K562 (cell line): ENCODE results near the gene ST14. TPM values are rescaled to one million over a fixed set of nuclear protein-coding genes. Genes with fewer than 3 reads are reported as not detected.

Experiments
- ATAC-seq: fragments of 200-7000 bp; cut with Tn5 transposase; 3 replicates; pipeline ENCODE4 v1.9.1; 2020; ENCODE audit warnings: moderate library complexity
- BruUV-seq: library from RNA; stranded (reverse); fragments of 400-500 nt; replicated peaks from 2 replicates; lab custom pipeline; 2021; lab: Mats Ljungman, UMichigan
- CTCF ChIA-PET: fragments of 300-600 bp; formaldehyde crosslinking; extraction: SDS; loops from one replicate; lab custom pipeline; 2021; ENCODE audit warnings: low intra/inter-chr PET ratio; lab: Yijun Ruan, JAX
- POLR2A ChIA-PET: fragments of 300-600, 350-650 bp; sonication (Branson Sonifier 250); formaldehyde crosslinking; extraction: SDS; loops from one replicate; lab custom pipeline; 2021; ENCODE audit warnings: antibody characterized with exemption, inconsistent platforms; lab: Yijun Ruan, JAX
- DNase-seq, 4 experiments: peaks; one replicate each; pipeline versions ENCODE4 v3.0.0 to v3.0.0-alpha.2; 2011 to 2018; ENCODE audit warnings: low spot score in 3 of 4, mixed read lengths in 3 of 4; ENCODE audit errors: extremely low read depth in 1 of 4
- FAIRE-seq: peaks from 2 replicates; lab custom pipeline; 2011; peaks lifted over from hg19 to GRCh38; lab: Jason Lieb, UNC
- H2AFZ ChIP-seq: 2 replicates; pipeline ENCODE4 v1.6.0; 2011; ENCODE audit warnings: low read depth, low read length, control low read depth, inconsistent platforms
- H3K27ac ChIP-seq: fragments of 200-600 bp; 3 replicates; pipeline ENCODE4 v1.8.0; 2011; ENCODE audit warnings: low read depth, mild to moderate bottlenecking, control low read depth, inconsistent platforms, low read length, moderate library complexity, mixed read lengths; ENCODE audit errors: extremely low read depth
- H3K27me3 ChIP-seq, 2 experiments: fragments of 300-600 bp in 1 of 2; 2 replicates in 1 of 2; 3 replicates in 1 of 2; pipeline versions ENCODE4 v1.6.0 to v1.8.0; 2011; ENCODE audit warnings: inconsistent platforms in 2 of 2, low read length in 2 of 2, mild to moderate bottlenecking in 1 of 2, mixed read lengths in 1 of 2, moderate library complexity in 1 of 2; ENCODE audit not compliant: control insufficient read depth in 2 of 2, insufficient read depth in 2 of 2
- H3K36me3 ChIP-seq: fragments of 300-600 bp; 3 replicates; pipeline ENCODE4 v1.8.0; 2011; ENCODE audit warnings: mild to moderate bottlenecking, low read length, inconsistent platforms; ENCODE audit not compliant: control insufficient read depth, insufficient read depth
- H3K4me1 ChIP-seq, 2 experiments: fragments of 200-600 bp in 1 of 2; replicated peaks in 1 of 2; 2 replicates in 1 of 2; 3 replicates in 1 of 2; pipeline versions ENCODE4 v1.5.1 to v1.8.0; 2011; ENCODE audit warnings: inconsistent platforms in 2 of 2, low read length in 2 of 2, mild to moderate bottlenecking in 1 of 2, mixed read lengths in 1 of 2, moderate library complexity in 1 of 2; ENCODE audit not compliant: control insufficient read depth in 2 of 2, insufficient read depth in 2 of 2
- H3K4me2 ChIP-seq: 2 replicates; pipeline ENCODE4 v1.6.1; 2011; ENCODE audit warnings: low read length, control low read depth, inconsistent platforms, mixed read lengths; ENCODE audit not compliant: insufficient read depth
- H3K4me3 ChIP-seq: fragments of 200-600 bp; sonication (generic), shearing (Covaris generic); 2 replicates; pipeline ENCODE4 v1.5.1; 2016; ENCODE audit warnings: control low read depth, inconsistent platforms
- H3K79me2 ChIP-seq: fragments of 200-600 bp; 3 replicates; pipeline ENCODE4 v1.8.0; 2011; ENCODE audit warnings: low read length, inconsistent platforms; ENCODE audit not compliant: control insufficient read depth, insufficient read depth
- H3K9ac ChIP-seq, 2 experiments: 2 replicates each; pipeline versions ENCODE4 v1.6.0 to v1.6.1; 2011; ENCODE audit warnings: low read depth in 2 of 2, low read length in 2 of 2, control low read depth in 1 of 2, inconsistent platforms in 1 of 2, mild to moderate bottlenecking in 1 of 2, mixed read lengths in 1 of 2; ENCODE audit not compliant: insufficient read depth in 1 of 2
- H3K9me1 ChIP-seq: one replicate; pipeline ENCODE4 v1.6.0; 2011; ENCODE audit warnings: inconsistent platforms, mild to moderate bottlenecking, low read length, moderate library complexity; ENCODE audit not compliant: control insufficient read depth, insufficient read depth
- H3K9me3 ChIP-seq: replicated peaks from 2 replicates; pipeline ENCODE4 v1.5.1; 2011; ENCODE audit warnings: low read depth, low read length, inconsistent platforms; ENCODE audit not compliant: control insufficient read depth, insufficient read depth
- H4K20me1 ChIP-seq: replicated peaks from 2 replicates; pipeline ENCODE4 v1.6.1; 2011; ENCODE audit warnings: low read length, inconsistent platforms, mixed read lengths; ENCODE audit not compliant: control insufficient read depth, insufficient read depth
- BRF1 ChIP-seq: IDR thresholded peaks from 3 replicates; pipeline ENCODE4 v1.6.1; 2011; ENCODE audit warnings: borderline replicate concordance, mild to moderate bottlenecking; ENCODE audit not compliant: insufficient read length; ENCODE audit errors: extremely low read depth
- DNMT1 ChIP-seq: fragments of 450-650 bp; IDR thresholded peaks from 2 replicates; pipeline ENCODE4 v1.6.1; 2016; ENCODE audit warnings: antibody characterized with exemption, mild to moderate bottlenecking
- ETV6 ChIP-seq, 3 experiments: fragments of 150-350 bp in 1 of 3; sonication (generic) in 1 of 3; formaldehyde crosslinking in 1 of 3; IDR thresholded peaks; 2 replicates each; pipeline versions ENCODE4 v1.6.1 to v1.8.0; 2014 to 2022; ENCODE audit warnings: borderline replicate concordance in 2 of 3, low read depth in 2 of 3, antibody characterized with exemption in 1 of 3, low read length in 1 of 3, mild to moderate bottlenecking in 1 of 3, missing genetic modification reagents in 1 of 3
- NFRKB ChIP-seq: fragments of 450-650 bp; IDR thresholded peaks from 2 replicates; pipeline ENCODE4 v1.6.1; 2016; ENCODE audit warnings: low read depth
- NR3C1 ChIP-seq: sonication (generic); formaldehyde crosslinking; IDR thresholded peaks from 2 replicates; pipeline ENCODE4 v1.8.1; 2022; ENCODE audit warnings: missing genetic modification reagents
- POLR2AphosphoS5 ChIP-seq: IDR thresholded peaks from 2 replicates; pipeline ENCODE4 v1.6.1; 2011; ENCODE audit warnings: mild to moderate bottlenecking, low read depth, low read length, moderate library complexity; ENCODE audit not compliant: control insufficient read depth, insufficient read depth
- ZNF143 ChIP-seq: sonication (generic); formaldehyde crosslinking; IDR thresholded peaks from 2 replicates; pipeline ENCODE4 v1.9.0; 2022; ENCODE audit warnings: mild to moderate bottlenecking, missing genetic modification reagents
- WGBS: fragments of 100-300 bp; shearing (Covaris generic); methylation state at CpG from one replicate; pipeline ENCODE4 v1.1.6; 2016; ENCODE audit warnings: low coverage, mixed read lengths; ENCODE audit not compliant: insufficient coverage; ENCODE audit errors: missing lambda C conversion rate; 5-methylcytosine and 5-hydroxymethylcytosine counted together
- in situ Hi-C: fragments of 300-500 bp; cut with MboI; formaldehyde crosslinking; loops from 4 replicates; pipeline ENCODE4 v1.15.0; 2018; ENCODE audit warnings: inconsistent platforms, mixed read lengths
- intact Hi-C: fragments of 100-400 bp; cut with micrococcal nuclease; formaldehyde crosslinking; loops from 2 replicates; pipeline ENCODE4 v1.14.2; 2022
- polyA plus RNA-seq, 8 experiments: library from polyadenylated mRNA; depleted of rRNA in 4 of 8; stranded (reverse) in 5 of 8; unstranded in 3 of 8; fragments of >200 nt; fragmentation: Nextera tagmentation in 2 of 8; fragmentation: Illumina TruSeq in 1 of 8; extraction: Ambion mirVana in 2 of 8; extraction: Trizol in 1 of 8; gene quantifications; 2 replicates each; pipeline versions ENCODE4 v1.2.1 to v1.2.3, GENCODE V29; 2011 to 2014; ENCODE audit warnings: inconsistent platforms in 1 of 8, missing spikeins in 1 of 8
- total RNA-seq, 7 experiments: library from RNA; depleted of rRNA in 6 of 7; stranded (reverse); fragments of >200 nt in 6 of 7; fragmentation: Illumina TruSeq in 2 of 7; extraction: Trizol in 2 of 7; gene quantifications; 2 replicates each; pipeline versions ENCODE4 v1.2.1 to v1.2.3, GENCODE V29; 2011 to 2021; ENCODE audit warnings: low replicate concordance in 1 of 7

The ST14 gene
- total and polyA plus RNA-seq, 9 of the 15 experiments (the other 6 are each of a cell fraction or from before 2014, with no cell fraction given): 0.08 to 0.20 TPM; not detected in 7

- Histone ChIP-seq H3K9me3 (no peaks in the 10 kb centered on the region), H3K27ac (no peak overlapping the region), H3K36me3 (no peaks in the 10 kb centered on the region), H3K79me2 (no peaks in the 10 kb centered on the region), H3K27me3 (peaks cover 32 to 84% of the 10 kb centered on the region in 2 experiments; a peak in 4 of 5 replicates), H3K4me1 (peaks cover 0 to 19% of the 10 kb centered on the region in 2 experiments; a peak in 1 of 5 replicates), H4K20me1 (peaks cover 11% of the 10 kb centered on the region; the same call in 1 of the 2 replicates), H3K9ac (no peak overlapping the region), H3K4me3 (no peak overlapping the region), H2AFZ (no peak overlapping the region), H3K9me1 (no peaks in the 10 kb centered on the region), H3K4me2 (no peak overlapping the region)
- intact Hi-C loops (loop anchor here (2.0 kb wide), 1 partner anchor 651 kb away; no protein-coding TSS in a partner anchor), in situ Hi-C loops (loop anchor here (5.0 to 10.0 kb wide), 2 partner anchors 213 to 650 kb away; partner anchors contain the start of gene ADAMTS8)
- ChIA-PET POLR2A (interaction anchor here (0.6 kb wide), 1 partner anchor 34 kb away, joined by 3 read pairs; no protein-coding TSS in a partner anchor), CTCF (interaction anchor here (3.1 kb wide), 1 partner anchor 650 kb away, joined by 23 read pairs; no protein-coding TSS in a partner anchor)
- no peak for FAIRE-seq
- WGBS: 0% methylated on average over 18 of the region's 19 CpGs
- DNase-seq: no peak
- TF ChIP-seq ZNF143 (CRISPR knock-in tag) (no peak), POLR2AphosphoS5 (no peak), NR3C1 (CRISPR knock-in tag) (no peak), DNMT1 (no peak), ETV6 (IDR thresholded peaks at IDR 0.05; ENCODE audit: borderline replicate concordance in 1 of 2, low read depth in 2 of 2, low read length in 1 of 2) (no peak), ETV6 (CRISPR knock-in tag; IDR thresholded peaks at IDR 0.05; ENCODE audit: borderline replicate concordance) (no peak), NFRKB (no peak), BRF1 (no peak)
- no peak for ATAC-seq
- BruUV-seq: no TSS peak
Measured at GRCh38 chr11:130211781-130212401, 52.3 kb downstream of the ST14 start.
